HG02759 (cell line): ENCODE data around the gene SECISBP2.

Source experiments
- ATAC-seq: cut with Tn5 transposase; IDR thresholded peaks from one replicate; pipeline ENCODE4 v1.9.1; 2021; ENCODE audit warnings: mild to moderate bottlenecking, moderate library complexity; ENCODE audit not compliant: unreplicated experiment

The SECISBP2 gene

DNA sequence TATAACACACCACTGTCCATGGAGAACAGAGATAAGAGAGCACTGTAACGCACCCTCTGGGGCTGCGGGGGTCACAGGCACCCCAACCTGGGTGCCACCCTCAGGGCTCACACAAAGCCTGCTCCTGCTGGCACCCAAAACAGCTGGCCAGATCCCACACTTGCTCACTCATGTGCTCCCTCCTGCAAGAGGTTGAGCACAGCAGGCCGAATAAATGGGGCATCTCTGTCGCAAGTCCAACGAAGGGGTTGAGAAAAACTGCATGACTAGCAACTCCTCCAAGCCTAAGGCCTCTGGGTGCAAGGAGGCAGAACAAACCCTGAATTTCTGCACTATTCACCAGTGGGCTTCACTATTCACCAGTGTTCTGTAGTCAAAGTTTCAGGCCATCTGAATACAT, 80.3 kb downstream of the SECISBP2 start:
- no peak for ATAC-seq

DNA sequence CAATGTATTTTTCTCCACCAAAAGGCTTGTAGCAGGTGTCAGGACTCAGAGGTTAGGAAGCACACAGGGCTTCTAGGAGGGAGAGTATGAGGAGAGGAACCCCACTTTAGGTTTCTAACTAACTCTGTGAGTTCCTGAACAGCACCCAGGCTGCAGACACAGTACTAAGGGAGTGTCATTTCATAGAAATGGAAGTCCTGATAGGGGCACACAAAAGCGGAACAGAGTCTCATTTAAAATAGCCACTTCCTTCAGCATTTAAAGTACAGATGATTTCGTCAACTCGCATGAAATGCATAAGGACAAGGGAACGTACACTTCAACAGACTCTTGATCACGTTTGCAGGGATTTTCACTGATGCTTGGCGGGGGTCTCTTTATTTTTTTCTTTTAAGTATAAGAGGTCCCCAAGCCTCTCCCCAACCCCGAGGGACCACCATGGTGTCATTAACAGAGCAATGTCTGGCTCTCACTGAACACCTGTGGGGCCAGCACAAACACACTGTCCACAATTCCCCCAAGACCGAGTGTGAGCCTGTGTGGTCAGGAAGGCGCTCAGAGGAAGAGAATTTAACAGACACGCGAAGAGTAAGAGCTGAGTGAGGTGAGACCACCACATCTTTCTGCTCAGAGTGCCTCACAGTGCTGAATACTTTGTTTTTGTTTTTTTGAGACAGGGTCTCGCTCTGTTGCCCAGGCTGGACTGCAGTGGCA, 82.3 kb downstream of the SECISBP2 start:
- ATAC-seq: peak; percentile 69

DNA sequence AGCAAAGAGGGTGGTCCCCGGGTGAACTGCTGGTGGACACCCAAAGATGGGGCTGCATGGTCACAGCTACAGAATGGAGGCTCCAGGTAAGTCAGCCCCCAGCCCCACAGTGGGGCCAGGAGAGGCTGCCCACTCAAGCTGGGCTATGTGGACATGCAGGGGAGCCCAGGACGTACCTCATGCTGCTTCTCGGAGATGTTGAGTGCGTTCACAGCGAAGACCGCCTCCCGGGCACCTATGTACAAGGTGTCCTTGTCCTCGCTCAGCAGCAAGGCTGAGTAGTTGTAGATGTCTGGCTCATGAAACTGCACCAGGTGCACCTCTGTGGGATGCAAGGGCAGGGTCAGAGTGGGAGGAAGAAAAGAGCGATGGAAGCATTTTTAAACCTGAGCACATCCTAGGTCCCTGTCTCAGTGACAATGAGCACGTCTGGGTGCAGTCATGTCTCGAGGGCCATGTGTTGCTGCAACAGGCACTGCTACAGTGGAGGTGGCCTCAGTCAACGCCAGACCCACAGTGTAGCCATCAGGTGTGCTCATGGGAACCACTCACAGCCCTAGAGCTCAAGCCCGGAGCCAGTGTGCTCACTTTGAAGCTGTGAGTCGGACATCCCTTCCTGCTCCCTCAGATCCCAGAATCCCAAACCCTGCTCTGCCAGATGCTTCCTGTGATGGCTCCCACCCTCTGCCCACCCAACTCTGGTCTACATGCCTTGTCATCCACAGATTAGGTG, 84.6 kb downstream of the SECISBP2 start:
- no peak for ATAC-seq

GRCh38 chr9:89404074-89404473, 85.8 kb downstream of the SECISBP2 start:
- no peak for ATAC-seq

- peak; percentile 54 for ATAC-seq
These were observed 87.5 kb downstream of the SECISBP2 start for GRCh38 chr9:89405826-89406225.

DNA sequence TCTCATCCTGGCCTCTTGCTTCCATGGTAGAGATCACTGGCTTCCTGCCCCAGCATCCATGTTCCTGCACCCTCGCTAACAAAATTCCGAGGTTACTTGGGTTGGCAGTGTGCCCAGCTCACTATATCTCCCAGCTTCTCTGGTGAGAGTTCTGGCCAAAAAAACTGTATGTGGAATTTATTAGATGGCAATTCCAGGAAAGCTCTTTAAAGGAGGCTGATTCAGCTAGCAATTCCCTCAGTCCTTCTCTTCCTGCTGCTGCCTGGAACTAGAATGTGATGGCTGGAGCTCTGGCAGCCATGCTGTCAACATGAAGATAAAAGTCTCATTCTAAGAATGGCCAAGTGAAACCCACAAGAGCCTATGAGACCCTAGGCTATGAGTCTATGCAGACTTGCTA, 88.8 kb downstream of the SECISBP2 start:
- no peak for ATAC-seq

GRCh38 chr9:89408628-89409101, 90.4 kb downstream of the SECISBP2 start:
- peak; percentile 28 for ATAC-seq
